ENCODE results near the gene GPALPP1.
"Not testable (repeated sequence)": the region's sequence is repeated elsewhere in the genome, so short reads cannot be mapped to it uniquely, and the experiment has no call there.

- TF ChIP-seq CTCF, POLR2A (IDR thresholded peaks at IDR 0.05): not testable (repeated sequence)
These were observed 30.6 kb downstream of the GPALPP1 start for GRCh38 chr13:45019981-45020380.

All from testis (tissue), 2 donors.